HepG2 (cell line): ENCODE results near the gene NAA16. TPM values are rescaled to one million over a fixed set of nuclear protein-coding genes. Genes with fewer than 3 reads are reported as not detected.

Source experiments
- ATAC-seq: fragments of 200-7000 bp; cut with Tn5 transposase; 3 replicates; pipeline ENCODE4 v1.9.1; 2020; ENCODE audit warnings: mild to moderate bottlenecking, moderate library complexity
- BruUV-seq: library from RNA; stranded (reverse); fragments of 400-500 nt; replicated peaks from 2 replicates; lab custom pipeline; 2021; lab: Mats Ljungman, UMichigan
- CTCF ChIA-PET: fragments of 300-600 bp; formaldehyde crosslinking; extraction: SDS; loops from one replicate; lab custom pipeline; 2021; ENCODE audit warnings: low total read pairs, inconsistent platforms, low intra/inter-chr PET ratio; lab: Yijun Ruan, JAX
- POLR2A ChIA-PET: fragments of 350-600 bp; sonication (Branson Sonifier 250); formaldehyde crosslinking; loops from one replicate; lab custom pipeline; 2020; ENCODE audit warnings: antibody characterized with exemption, inconsistent platforms; lab: Yijun Ruan, JAX
- DNase-seq: peaks from one replicate; pipeline ENCODE4 v3.0.0-alpha.2; 2015; ENCODE audit warnings: low spot score
- FAIRE-seq: peaks from 3 replicates; lab custom pipeline; 2011; peaks lifted over from hg19 to GRCh38; lab: Jason Lieb, UNC
- H2AFZ ChIP-seq: one replicate; pipeline ENCODE4 v1.6.1; 2011; ENCODE audit warnings: low read length, inconsistent platforms
- H3K27ac ChIP-seq: fragments of 300-600 bp; 3 replicates; pipeline ENCODE4 v1.8.0; 2011; ENCODE audit warnings: mixed run types, mild to moderate bottlenecking, mixed read lengths, low read length, inconsistent platforms; ENCODE audit not compliant: insufficient read depth; ENCODE audit errors: extremely low read length
- H3K27me3 ChIP-seq, 2 experiments: fragments of 200-600 bp in 1 of 2; 2 replicates in 1 of 2; 3 replicates in 1 of 2; pipeline versions ENCODE4 v1.6.0 to v1.8.0; 2011; ENCODE audit warnings: low read length in 2 of 2, mild to moderate bottlenecking in 2 of 2, moderate library complexity in 2 of 2, inconsistent platforms in 1 of 2; ENCODE audit not compliant: insufficient read depth in 2 of 2, control insufficient read depth in 1 of 2
- H3K36me3 ChIP-seq, 2 experiments: fragments of 200-600 bp in 1 of 2; replicated peaks in 1 of 2; 2 replicates in 1 of 2; 3 replicates in 1 of 2; pipeline versions ENCODE4 v1.5.1 to v1.8.0; 2011; ENCODE audit warnings: low read length in 2 of 2, inconsistent platforms in 1 of 2; ENCODE audit not compliant: insufficient read depth in 2 of 2, control insufficient read depth in 1 of 2
- H3K4me1 ChIP-seq: 2 replicates; pipeline ENCODE4 v1.5.1; 2012; ENCODE audit warnings: low read length, inconsistent platforms; ENCODE audit not compliant: insufficient read depth
- H3K4me2 ChIP-seq: 2 replicates; pipeline ENCODE4 v1.6.0; 2011; ENCODE audit warnings: low read depth, low read length, inconsistent platforms
- H3K4me3 ChIP-seq, 3 experiments: fragments of 200-600 bp in 1 of 3; sonication (generic), shearing (Covaris generic) in 1 of 3; replicated peaks in 1 of 3; 2 replicates each; pipeline ENCODE4 v1.5.1; 2011 to 2016; ENCODE audit warnings: low read length in 3 of 3, inconsistent platforms in 2 of 3, low read depth in 2 of 3, mild to moderate bottlenecking in 2 of 3, control low read depth in 1 of 3, mixed read lengths in 1 of 3; ENCODE audit not compliant: insufficient read depth in 1 of 3
- H3K79me2 ChIP-seq: one replicate; pipeline ENCODE4 v1.6.1; 2011; ENCODE audit warnings: low read length, inconsistent platforms; ENCODE audit not compliant: insufficient read depth
- H3K9ac ChIP-seq: 2 replicates; pipeline ENCODE4 v1.6.0; 2011; ENCODE audit warnings: mild to moderate bottlenecking, low read depth, low read length, inconsistent platforms; ENCODE audit not compliant: insufficient read depth
- H3K9me3 ChIP-seq: 2 replicates; pipeline ENCODE4 v1.5.1; 2012; ENCODE audit warnings: mild to moderate bottlenecking, low read length
- H4K20me1 ChIP-seq: 2 replicates; pipeline ENCODE4 v1.6.0; 2011; ENCODE audit warnings: inconsistent platforms, mild to moderate bottlenecking, low read length, moderate library complexity; ENCODE audit not compliant: insufficient read depth
- ATF1 ChIP-seq: IDR thresholded peaks from 2 replicates; pipeline ENCODE4 v1.6.1; 2016; ENCODE audit warnings: mild to moderate bottlenecking, control low read depth
- DDIT3 ChIP-seq: sonication (generic); formaldehyde crosslinking; IDR thresholded peaks from 2 replicates; pipeline ENCODE4 v1.4.0; 2020; ENCODE audit warnings: mild to moderate bottlenecking, missing genetic modification reagents
- NR2C2 ChIP-seq: sonication (generic); formaldehyde crosslinking; IDR thresholded peaks from 2 replicates; pipeline ENCODE4 v1.4.0; 2020; ENCODE audit warnings: missing genetic modification reagents, mild to moderate bottlenecking, moderate library complexity, borderline replicate concordance
- ZNF484 ChIP-seq: sonication (generic); formaldehyde crosslinking; IDR thresholded peaks from 2 replicates; pipeline ENCODE4 v1.5.1; 2020; ENCODE audit warnings: mild to moderate bottlenecking, low read depth, missing genetic modification reagents, borderline replicate concordance
- ZNF704 ChIP-seq: sonication (generic); formaldehyde crosslinking; IDR thresholded peaks from 2 replicates; pipeline ENCODE4 v1.8.1; 2023; ENCODE audit warnings: mild to moderate bottlenecking, inconsistent platforms, moderate library complexity, missing genetic modification reagents, borderline replicate concordance
- WGBS: methylation state at CpG from one replicate; pipeline ENCODE4 v1.1.6; 2017; ENCODE audit warnings: low lambda C conversion rate; 5-methylcytosine and 5-hydroxymethylcytosine counted together
- in situ Hi-C: cut with HindIII; loops from 2 replicates; pipeline ENCODE4 v1.10.0; 2017; ENCODE audit warnings: low pct_unique_long_range_greater_than_20kb; ENCODE audit not compliant: extremely low pct_ligation_motif_present
- intact Hi-C: fragments of 100-400 bp; cut with micrococcal nuclease; formaldehyde crosslinking; loops from one replicate; pipeline ENCODE4 v1.10.0; 2022; ENCODE audit not compliant: unreplicated experiment
- polyA plus RNA-seq, 8 experiments: library from polyadenylated mRNA; depleted of rRNA in 3 of 8; stranded (reverse) in 7 of 8; unstranded in 1 of 8; fragments of >200 nt; fragmentation: Illumina TruSeq in 4 of 8; extraction: Trizol in 4 of 8; gene quantifications; 2 replicates each; pipeline versions ENCODE4 v1.2.1 to v1.2.3, GENCODE V29; 2011 to 2016; ENCODE audit warnings: low read depth in 4 of 8, missing spikeins in 1 of 8, mixed read lengths in 1 of 8; ENCODE audit not compliant: insufficient read depth in 1 of 8
- total RNA-seq, 5 experiments: library from RNA; depleted of rRNA; stranded (reverse); fragments of >200 nt; fragmentation: Illumina TruSeq; extraction: Trizol; gene quantifications; 2 replicates each; pipeline ENCODE4 v1.2.3, GENCODE V29; 2016; ENCODE audit warnings: low read depth in 1 of 5

NAA16 gene
- total and polyA plus RNA-seq, 2 of the 13 experiments (the other 11 are each of a cell fraction or from before 2014, with no cell fraction given) = 9.2 to 15.1 TPM

- TF ChIP-seq ZNF704 (no peak), ATF1 (no peak)
These were observed 17.1 kb downstream of the NAA16 start (continued) for GRCh38 chr13:41327994-41328790.

GRCh38 chr13:41332829-41333228 lies 21.8 kb downstream of the NAA16 start:
- WGBS = 100% methylated on average over 1 of the region's 1 CpG
- in situ Hi-C loops = no loop called here
- H3K27me3 ChIP-seq = no peaks in the 10 kb centered on the region
- no peaks in the 10 kb centered on the region for H4K20me1 ChIP-seq
- no peak for DNase-seq
- no peaks in the 10 kb centered on the region for H3K4me1 ChIP-seq
- ChIA-PET CTCF (no interaction called here), POLR2A (no interaction called here)
- H2AFZ ChIP-seq = no peak overlapping the region
- no peak for FAIRE-seq
- H3K9me3 ChIP-seq = no peaks in the 10 kb centered on the region
- BruUV-seq = no TSS peak
- no peaks in the 10 kb centered on the region for H3K79me2 ChIP-seq
- peaks cover 2 to 28% of the 10 kb centered on the region in 2 experiments; a peak in 2 of 5 replicates for H3K36me3 ChIP-seq
- ATAC-seq = no peak
- intact Hi-C loops = no loop called here
- no peak for TF ChIP-seq DDIT3 (CRISPR knock-in tag)
- no peak for TF ChIP-seq NR2C2
- no peak for TF ChIP-seq ZNF484 (CRISPR knock-in tag)
- no peak overlapping the region for H3K4me3 ChIP-seq
- H3K9ac ChIP-seq = no peak overlapping the region
- no peak overlapping the region for H3K27ac ChIP-seq
- no peak overlapping the region for H3K4me2 ChIP-seq
